GM18867 (cell line): Measurements from ENCODE around the gene GRIK3.

Experiments
- ATAC-seq: cut with Tn5 transposase; IDR thresholded peaks from one replicate; pipeline ENCODE4 v1.9.1; 2021; ENCODE audit warnings: mild to moderate bottlenecking, moderate library complexity; ENCODE audit not compliant: unreplicated experiment

Gene GRIK3

GRCh38 chr1:36796106-36796590, 238.2 kb downstream of the GRIK3 start:
- ATAC-seq, result no peak

- no peak for ATAC-seq
These were observed 239.9 kb downstream of the GRIK3 start for GRCh38 chr1:36794460-36794859.

- ATAC-seq, result no peak
These were observed 240.9 kb downstream of the GRIK3 start for GRCh38 chr1:36793452-36793851.

GRCh38 chr1:36792292-36792691, 242.0 kb downstream of the GRIK3 start:
- no peak for ATAC-seq

GRCh38 chr1:36790191-36790590, 244.1 kb downstream of the GRIK3 start:
- no peak for ATAC-seq

- no peak for ATAC-seq
These were observed 244.8 kb downstream of the GRIK3 start for GRCh38 chr1:36789535-36789934.

- ATAC-seq, result no peak
These were observed 246.9 kb downstream of the GRIK3 start for GRCh38 chr1:36787312-36787913.

GRCh38 chr1:36786425-36786824, 247.9 kb downstream of the GRIK3 start:
- ATAC-seq, result no peak

- ATAC-seq, result no peak
These were observed 250.0 kb downstream of the GRIK3 start for GRCh38 chr1:36784147-36784859.

GRCh38 chr1:36783475-36783874, 250.8 kb downstream of the GRIK3 start:
- ATAC-seq, result no peak

- ATAC-seq, result no peak
These were observed 251.5 kb downstream of the GRIK3 start for GRCh38 chr1:36782785-36783184.

GRCh38 chr1:36782085-36782484, 252.2 kb downstream of the GRIK3 start:
- no peak for ATAC-seq

- ATAC-seq, result no peak
These were observed 253.2 kb downstream of the GRIK3 start for GRCh38 chr1:36781098-36781497.

- ATAC-seq, result no peak
These were observed 255.6 kb downstream of the GRIK3 start for GRCh38 chr1:36778740-36779139.

- ATAC-seq, result no peak
These were observed 257.1 kb downstream of the GRIK3 start for GRCh38 chr1:36776948-36777831.

- ATAC-seq, result no peak
These were observed 258.1 kb downstream of the GRIK3 start for GRCh38 chr1:36776256-36776655.

GRCh38 chr1:36775716-36776115, 258.6 kb downstream of the GRIK3 start:
- ATAC-seq, result no peak

- ATAC-seq, result no peak
These were observed 260.3 kb downstream of the GRIK3 start for GRCh38 chr1:36773827-36774541.

- no peak for ATAC-seq
These were observed 261.4 kb downstream of the GRIK3 start for GRCh38 chr1:36772647-36773495.

GRCh38 chr1:36771660-36772284, 262.5 kb downstream of the GRIK3 start:
- no peak for ATAC-seq
